GM18511 (cell line): Measurements from ENCODE around the gene STK32B.
A peak's percentile ranks its signal among the peaks of the same experiment; 100 is the strongest.

ENCODE experiments used
- ATAC-seq: cut with Tn5 transposase; IDR thresholded peaks from one replicate; pipeline ENCODE4 v1.9.1; 2021; ENCODE audit warnings: mild to moderate bottlenecking, moderate library complexity; ENCODE audit not compliant: unreplicated experiment

The STK32B gene

DNA sequence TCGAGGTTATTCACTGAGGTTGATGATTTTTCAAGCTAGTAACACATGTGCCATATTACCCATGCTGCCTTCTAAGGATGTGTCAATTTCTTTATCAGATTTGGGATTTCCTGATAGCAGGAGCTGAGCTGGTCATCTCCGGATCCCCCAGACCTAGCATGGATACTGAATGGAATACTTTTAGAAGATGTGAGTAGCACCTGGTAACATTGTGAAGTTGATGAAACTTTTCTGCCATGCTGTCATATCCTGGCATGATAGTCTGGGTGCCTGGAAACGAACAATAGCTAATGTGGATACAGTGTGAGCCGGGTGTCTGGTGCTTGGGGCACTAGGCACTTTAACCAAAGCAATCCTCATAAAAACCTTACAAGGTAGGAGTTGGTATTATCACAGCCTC lies 21.1 kb upstream of the STK32B start:
- no peak for ATAC-seq

DNA sequence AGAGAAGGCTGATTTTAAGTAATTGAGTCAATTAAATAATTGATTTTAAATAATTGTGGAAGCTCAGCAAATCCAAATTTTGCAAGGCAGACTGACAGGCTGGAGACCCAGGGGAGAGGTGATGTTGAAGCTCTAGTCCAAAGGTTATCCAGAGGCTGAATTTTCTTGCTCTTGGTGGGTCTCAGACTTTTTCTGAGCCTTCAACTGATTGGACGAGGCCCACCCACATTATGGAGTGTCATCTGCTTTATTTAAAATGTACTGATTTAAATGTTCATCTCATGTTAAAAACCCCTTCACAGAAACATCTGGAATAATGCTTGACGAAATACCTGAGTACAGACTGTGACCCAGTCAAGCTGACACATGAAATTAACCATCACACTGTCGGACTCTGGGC lies 20.4 kb upstream of the STK32B start:
- no peak for ATAC-seq

DNA sequence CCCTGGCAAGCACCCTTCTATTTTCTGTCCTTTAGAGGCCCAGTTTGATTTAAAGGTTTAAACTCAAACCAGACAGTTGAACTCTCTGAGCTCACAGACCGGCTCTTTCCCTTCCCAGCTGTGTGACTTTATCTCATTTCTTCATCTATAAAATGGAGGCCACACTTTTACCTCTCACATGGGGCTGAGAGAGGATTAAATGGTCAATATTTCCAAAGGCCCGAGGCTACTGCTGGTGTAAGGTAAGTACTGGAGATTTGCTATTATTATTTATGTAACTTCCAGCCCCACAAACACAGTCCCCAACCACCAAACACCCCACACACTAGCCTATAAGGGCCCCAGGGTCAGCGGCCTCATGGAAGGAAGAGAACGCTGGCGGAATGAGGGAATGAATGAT lies 18.5 kb upstream of the STK32B start:
- ATAC-seq: no peak

DNA sequence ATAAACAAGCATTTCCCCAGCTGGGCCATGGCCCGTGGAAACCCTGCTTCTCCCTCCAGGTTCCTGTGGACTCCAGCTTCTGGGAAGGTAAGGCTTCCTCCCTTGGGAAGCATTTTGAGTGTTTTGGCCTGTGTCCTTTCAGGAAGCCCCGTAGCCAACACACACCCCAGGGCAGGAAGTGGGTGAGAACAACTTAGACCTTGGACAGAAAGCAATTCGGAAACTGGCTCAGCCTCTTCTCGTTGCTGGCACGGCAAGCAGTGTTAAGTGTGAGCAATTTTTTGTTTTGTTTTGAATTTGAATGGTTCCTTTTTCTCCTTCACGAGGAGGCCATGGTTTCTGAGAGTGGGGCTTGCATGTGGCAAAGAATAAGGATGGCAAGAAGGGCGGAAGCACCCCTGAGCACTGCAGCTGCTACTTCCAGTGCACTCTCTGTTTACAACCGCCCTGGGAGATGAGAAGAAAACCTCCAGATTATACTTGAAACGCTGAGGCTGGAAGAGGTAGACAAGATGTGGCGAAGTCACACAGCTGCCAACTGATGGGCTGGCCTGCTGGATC lies 17.9 kb upstream of the STK32B start:
- peak; percentile 56 for ATAC-seq

DNA sequence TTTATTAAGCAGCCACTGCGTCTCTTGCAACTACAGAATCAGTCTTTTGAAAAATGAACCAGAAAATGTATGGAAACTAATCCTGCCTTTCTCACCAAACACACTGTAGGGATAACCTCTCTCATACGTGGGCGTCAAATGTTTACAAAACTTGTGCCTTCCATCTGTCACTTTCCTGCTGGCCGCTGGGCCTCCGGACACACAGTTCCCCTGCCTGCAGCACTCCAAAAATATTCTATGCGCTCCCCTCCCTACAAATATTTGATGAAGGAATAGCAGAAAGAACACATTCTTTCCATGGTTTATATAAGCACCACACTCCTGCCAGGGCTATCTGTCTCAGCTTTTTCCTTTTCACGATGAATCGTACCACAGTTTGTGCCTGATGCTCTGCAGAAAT lies 17.1 kb upstream of the STK32B start:
- ATAC-seq: no peak

DNA sequence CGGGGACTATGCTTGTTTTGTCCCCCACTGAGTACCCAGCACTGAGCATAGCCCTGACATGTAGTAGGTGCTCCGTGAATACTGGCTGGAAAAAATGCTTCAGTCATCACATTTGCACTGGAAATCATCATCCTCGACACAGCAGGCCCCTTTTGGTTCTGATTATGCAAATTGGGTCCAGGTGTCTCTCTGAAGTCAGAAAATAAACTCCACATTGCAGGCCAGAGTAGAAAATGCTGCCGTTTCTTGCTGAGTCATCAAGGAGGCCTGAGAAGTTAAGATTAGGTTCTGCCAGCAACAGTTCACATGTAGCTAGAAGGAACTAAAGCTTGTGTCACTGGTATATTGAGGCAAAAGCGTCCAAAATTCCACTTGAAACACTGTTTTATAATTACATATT lies 15.0 kb upstream of the STK32B start:
- no peak for ATAC-seq

DNA sequence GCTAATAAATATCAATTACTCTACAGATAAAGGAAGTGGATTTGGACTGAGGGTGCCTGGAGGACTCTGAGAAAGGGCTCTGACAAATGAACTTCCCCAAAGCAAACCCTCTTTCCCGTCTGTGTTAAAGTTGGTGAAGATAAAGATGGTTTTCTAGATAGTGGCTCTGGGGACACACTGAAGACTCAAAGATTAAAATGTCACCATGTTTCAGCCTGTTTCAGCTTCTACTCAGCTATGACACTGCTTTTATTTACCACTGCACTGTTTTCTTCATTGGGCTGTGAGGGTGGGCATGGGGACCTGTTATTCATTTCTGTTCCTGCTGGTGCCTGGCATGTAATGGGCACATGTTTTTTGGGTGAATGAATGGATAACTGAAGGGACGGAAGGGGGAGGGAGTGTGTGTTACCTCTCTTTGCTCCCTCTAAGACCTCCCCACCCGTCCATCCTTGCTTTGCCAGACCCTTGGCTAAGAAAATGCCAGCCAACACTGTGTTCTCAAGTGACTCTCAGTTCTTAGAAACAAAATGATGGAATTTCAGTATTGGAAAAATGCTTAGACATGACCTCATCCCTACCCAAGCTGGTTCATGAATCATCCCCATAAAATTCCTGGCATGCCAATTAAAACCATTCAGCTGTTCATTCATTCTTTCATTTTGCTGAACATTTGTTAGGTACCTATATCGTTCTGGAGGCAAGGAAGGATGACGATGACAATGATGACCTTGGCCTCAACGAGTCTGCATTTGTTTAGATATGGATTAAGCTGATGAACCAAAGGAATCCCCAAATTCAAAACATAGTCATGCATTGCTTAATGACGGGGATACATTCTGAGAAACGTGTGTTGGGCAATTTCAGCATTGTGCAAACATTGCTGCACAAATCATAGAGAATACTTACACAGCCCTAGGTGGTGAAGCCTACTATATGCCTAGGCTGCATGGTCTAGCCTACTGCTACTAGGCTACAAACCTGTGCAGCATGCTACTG lies 13.4 kb upstream of the STK32B start:
- no peak for ATAC-seq

DNA sequence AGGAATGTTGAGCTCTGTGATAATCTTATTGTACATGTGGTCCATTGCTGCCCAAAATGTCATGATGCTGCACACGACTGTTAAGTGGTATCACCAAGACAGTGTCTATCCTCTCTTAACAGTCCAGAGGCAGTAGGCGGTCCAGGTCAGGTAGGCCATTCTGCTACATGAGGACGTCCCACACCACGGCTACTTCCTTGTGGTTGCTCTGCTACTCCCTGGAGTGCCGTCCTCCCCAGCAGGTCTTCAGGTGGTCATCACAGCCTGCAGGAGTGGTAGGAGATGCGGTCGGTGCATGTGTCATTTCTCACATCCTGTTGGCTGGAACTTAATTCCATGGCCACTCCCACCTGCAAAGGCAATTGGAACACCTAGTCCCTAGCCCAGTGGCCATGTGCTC lies 11.5 kb upstream of the STK32B start:
- no peak for ATAC-seq

DNA sequence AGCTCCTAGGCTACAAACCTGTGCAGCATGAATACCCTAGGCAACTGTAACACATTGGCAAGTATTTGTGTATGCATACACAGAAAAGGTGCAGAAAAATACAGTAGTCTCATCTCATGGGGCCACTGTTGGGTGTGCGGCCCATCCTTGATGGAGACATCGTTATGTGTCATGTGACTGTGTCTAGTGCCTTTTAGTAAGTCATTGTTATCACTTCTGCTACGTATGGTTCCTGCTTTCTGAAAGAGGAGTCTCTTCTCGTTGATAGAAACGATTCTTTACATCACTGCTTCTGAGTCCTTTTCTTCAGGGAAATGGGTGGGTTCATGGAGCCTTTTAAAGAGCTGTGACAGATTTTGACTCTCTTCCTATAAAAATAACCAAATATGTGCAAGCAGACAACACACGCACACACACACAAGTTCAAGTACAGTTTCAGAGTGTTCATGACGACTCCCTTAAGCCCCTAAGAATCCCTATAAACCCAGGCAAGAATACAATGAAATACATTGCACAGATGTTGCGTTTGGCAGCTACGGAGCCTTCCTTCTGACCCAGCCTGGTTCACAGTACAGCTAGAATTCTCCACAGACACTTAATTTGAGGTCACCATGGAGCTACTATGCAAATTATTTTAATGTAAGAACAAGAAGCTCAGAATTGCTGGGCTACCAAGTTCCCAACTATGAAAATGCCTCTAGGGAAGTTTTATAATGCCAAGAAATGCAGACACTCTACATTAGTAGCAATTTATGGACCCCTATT lies 10.2 kb upstream of the STK32B start:
- ATAC-seq: no peak

DNA sequence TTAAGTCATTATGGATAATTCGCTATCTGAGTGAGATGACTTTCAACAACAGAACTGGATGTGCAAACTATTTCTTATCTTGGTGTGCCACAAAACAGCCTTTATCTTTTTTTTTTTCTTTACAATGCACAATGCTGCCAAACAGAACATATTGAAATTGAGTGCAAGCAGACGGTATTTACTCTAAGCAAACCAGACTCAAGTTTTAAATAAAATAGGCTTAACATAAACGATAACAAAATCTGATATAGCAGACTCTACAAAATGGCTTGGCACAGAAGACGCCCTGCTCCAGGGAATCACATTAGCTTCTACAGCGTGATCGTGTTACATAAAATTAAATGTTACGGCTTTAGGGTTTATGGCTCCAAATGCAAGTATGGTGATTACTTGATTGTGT lies 9.6 kb upstream of the STK32B start:
- no peak for ATAC-seq

DNA sequence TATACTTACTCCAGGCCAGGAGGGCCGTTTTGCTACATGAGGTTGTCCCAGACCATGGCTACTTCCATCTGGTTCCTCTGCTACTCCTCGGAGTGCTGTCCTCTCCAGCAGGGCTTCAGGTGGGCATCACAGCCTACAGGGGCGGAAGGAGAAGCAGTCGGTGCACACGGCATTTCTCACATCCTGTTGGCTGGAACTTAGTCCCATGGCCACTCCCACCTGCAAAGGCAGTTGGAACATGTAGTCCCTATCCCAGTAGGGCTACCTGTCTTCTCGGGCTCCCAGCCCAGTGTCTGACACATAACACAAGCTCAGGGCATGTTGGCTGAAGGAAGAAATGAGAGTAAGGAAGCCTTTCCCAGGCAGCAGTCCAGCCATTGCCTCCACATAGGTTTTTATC lies 7.7 kb upstream of the STK32B start:
- no peak for ATAC-seq

DNA sequence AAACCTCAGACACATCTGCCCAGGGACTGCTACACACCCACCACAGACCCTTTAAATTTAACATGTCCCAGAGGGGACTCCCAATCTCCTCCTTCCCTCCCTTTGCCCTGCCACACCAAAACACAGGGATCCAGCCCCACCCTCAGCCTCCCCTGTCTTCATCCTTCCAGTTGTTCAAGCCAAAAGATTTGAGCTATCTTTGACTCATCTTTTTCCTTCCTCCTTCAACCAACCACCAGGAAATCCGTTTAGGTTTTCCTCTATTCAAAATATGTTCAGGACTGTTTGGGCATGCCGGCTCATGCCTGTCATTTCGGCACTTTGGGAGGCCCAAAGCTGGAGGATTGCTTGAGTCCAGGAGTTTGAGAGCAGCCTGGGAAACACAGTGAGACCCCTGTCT lies 6.9 kb upstream of the STK32B start:
- ATAC-seq: no peak

DNA sequence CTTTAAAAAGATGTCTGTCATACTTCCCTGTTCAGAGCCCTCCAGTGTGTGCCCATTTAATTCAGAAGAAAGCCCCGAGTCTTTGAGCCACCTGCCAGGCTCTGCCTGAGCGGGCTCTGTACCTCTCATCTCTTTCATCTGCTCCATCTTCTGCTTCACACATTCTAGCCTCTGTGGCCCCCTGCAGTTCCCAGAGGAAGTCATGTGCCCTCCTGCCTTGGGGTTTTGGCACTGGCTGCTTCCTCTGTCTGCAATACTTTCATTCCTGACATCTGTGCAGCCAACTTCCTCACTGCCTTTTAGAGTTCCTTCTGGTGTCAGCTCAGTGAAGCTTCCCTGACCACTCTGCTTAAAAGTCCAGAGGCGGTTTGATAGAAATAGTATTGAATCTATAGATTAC lies 6.2 kb upstream of the STK32B start:
- no peak for ATAC-seq

DNA sequence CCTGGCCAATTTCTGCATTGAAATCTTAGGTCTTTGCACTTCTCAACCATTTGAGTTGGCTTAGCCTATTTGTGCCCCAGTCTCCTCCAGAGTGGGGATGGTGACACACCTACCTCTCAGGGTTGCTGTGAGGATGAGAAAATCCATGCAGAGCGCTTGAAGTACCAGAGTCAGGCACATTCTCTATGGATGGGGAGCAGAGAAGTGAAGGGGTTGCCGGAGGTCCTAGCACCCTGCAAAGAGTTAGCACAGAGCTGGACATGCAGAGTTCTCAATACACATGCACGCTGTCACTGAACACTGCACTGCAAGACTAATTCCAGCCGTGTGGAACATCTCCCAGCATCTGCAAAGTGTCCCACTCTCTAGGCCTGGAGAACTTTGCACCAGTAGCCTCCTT lies 2.6 kb upstream of the STK32B start:
- ATAC-seq: no peak

DNA sequence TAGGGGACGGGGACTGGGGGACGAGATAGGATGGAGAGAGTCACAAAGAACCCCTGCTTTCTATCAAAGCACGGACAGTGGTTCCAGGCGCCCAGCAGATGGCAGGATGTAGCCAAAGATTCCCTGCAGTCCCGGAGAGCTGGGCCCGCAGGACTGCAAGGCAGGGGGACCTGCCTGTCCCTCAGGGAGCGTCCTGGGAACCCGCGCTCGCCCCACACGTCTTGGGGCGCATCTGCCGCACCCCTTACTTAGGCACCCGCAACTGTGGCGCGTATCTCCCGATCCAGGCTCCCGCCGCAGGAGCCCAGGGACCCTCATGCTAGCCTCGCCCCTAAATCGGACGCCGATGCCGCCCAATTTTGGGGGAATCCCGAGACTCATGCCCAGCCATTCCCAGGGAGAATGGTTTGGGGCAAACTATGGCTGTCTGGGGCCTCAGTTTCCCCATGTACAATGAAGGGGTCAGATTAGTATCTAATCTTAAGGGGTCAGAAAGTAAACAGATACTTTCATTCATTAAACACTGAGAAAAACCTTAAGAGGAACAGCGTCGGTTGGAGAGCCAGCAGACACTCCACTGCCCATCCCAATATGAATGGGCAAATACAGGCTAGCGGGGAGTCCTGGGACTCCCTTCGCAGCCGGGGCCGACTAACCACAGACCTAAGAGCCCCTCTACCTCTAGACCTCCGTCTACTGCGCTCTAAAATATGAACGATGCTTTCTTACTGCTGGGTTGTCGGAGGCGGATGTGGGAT lies 581 bp upstream of the STK32B start:
- ATAC-seq: peak; percentile 63

DNA sequence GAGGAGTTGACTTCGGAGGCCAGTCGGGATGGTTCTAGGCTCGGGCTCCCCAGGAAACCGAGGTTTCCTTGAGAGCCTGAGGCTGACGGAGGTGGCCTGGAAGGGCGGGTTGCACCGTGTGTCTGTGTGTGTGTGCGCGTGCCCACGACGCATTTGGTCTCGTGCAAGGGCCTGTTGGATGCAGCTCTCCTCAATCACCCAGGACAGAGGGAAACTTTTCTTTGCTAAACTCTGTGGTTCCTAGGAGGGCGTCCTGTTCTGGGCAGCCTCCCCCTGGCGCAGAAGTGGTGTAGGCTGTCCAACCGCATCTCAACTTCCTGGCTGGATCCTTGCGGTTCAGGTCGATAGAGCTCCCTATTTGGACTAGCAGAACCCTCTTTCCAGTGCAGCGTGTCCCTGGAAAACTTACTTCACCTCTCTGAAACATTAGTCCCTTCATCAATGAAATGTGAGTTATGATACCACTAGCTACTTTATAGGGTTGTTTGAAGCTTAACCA lies 973 bp downstream of the STK32B start:
- ATAC-seq: no peak

DNA sequence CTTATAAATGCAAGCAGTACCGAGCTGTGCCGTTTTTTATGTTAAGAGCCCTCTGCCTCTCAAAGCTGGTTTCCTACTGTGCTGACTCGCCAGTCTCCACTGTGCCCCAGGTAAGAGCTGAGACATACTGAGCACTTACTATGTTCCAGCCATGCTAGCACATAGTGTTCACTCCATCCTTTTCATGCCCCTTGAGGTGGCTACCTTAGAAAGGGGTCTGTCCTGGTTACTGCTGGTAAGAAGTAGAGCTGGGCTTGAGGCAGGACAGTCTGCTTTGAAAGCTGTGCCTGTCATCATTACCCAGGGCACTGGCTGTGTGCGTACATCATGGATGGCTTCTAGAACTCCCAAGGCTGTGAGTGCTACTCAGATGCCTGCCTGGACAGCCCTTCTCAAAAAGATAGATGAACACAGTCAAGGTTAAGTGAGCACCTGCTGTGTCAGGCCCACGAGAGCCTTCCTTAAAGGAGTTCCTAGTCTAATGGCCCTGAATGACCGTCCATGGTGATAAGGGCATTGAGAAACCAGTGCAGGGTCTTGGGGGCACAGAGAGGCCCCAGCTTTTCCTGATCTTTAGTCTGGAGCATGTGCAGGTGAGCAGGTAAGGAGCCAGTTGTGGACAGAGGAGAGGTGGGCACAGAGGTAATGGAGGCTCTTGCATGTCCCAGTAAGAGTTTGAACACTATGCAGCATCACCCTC lies 1.6 kb downstream of the STK32B start:
- no peak for ATAC-seq

DNA sequence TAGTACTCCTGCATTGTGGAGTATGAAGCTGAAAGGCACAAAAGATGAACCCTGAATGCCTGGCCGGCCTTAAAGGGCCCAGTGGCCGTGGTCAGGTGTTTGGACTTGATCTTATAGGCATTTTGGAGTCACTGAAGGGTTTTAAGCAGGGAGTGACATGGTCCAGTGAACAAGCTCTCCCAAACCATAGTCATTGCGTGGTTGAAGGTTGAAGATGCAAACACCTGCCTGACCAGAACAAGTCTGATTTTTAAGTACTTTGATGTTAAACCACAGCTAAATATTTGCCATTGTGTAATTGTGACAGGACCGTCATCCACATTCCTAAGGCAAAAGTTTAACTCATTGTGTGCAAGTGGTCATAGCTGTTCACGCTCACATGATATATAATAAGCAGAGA lies 3.3 kb downstream of the STK32B start:
- ATAC-seq: no peak

DNA sequence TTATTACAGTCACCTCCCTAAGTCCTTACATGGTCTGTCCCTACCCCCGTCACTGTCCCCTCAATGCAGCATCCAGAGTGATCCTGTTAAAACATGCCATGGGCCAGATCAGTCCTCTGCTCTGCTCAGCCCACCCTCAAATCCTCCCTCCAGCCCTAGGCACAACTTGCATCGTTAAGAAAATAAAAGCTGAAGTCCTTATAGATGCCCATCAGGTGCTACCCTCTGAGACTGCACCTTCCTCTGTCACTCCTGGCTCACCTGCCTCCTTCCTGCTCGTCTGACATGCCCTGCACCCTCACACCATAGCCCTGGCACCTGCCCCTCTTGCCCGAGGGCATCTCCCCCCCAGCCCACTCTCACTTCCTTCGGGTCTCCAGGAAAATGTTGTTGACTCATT lies 4.1 kb downstream of the STK32B start:
- ATAC-seq: no peak

DNA sequence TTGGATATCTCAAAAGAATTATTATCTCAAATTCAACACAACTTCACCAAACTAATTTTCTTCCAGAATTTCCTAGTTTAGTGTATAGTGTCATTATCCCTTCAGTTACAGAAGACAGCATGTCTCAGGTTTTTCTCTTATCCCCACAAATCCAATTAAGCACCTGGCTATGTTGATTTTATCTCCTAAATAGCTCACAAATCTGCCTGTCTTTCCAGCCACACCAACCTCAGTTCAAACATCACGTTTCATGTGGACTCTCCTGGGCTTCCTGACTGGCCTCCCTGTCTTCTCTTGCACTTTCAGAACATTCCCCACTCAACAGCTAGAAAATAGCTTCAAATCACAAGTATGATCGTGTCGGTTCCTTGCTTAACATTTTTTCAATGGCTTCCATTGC lies 14.8 kb downstream of the STK32B start:
- ATAC-seq: no peak
